OCI-LY7 (cell line): ENCODE data around the gene AGAP2. TPM values are rescaled to one million over a fixed set of nuclear protein-coding genes. Genes with fewer than 3 reads are reported as not detected.
"Not testable (repeated sequence)": the region's sequence is repeated elsewhere in the genome, so short reads cannot be mapped to it uniquely, and the experiment has no call there.

Source experiments
- BruUV-seq: library from RNA; stranded (reverse); fragments of 400-500 nt; replicated peaks from 2 replicates; lab custom pipeline; 2021; lab: Mats Ljungman, UMichigan
- CTCF ChIA-PET: fragments of 300-600 bp; sonication (Branson Sonifier 250); formaldehyde crosslinking; loops from one replicate; lab custom pipeline; 2022; ENCODE audit warnings: antibody characterized with exemption; ENCODE audit not compliant: unreplicated experiment; lab: Charles Lee
- POLR2A ChIA-PET: fragments of 300-600 bp; sonication (Branson Sonifier 250); formaldehyde crosslinking; loops from one replicate; lab custom pipeline; 2022; ENCODE audit warnings: antibody characterized with exemption; lab: Charles Lee
- DNase-seq: peaks from one replicate; pipeline ENCODE4 v3.0.0-alpha.2; 2015; ENCODE audit warnings: low spot score
- H2AFZ ChIP-seq: fragments of 200-600 bp; sonication (generic), shearing (Covaris generic); 2 replicates; pipeline ENCODE4 v1.6.1; 2014; ENCODE audit warnings: mild to moderate bottlenecking, antibody characterized with exemption, low read length, moderate library complexity
- H3K27ac ChIP-seq: fragments of 200-600 bp; sonication (generic); 2 replicates; pipeline ENCODE4 v1.5.1; 2014; ENCODE audit warnings: mixed run types, low read depth, mild to moderate bottlenecking, moderate library complexity, low read length, inconsistent platforms; ENCODE audit not compliant: poor library complexity, severe bottlenecking
- H3K36me3 ChIP-seq: fragments of 200-600 bp; sonication (generic); 2 replicates; pipeline ENCODE4 v1.6.1; 2014; ENCODE audit warnings: mild to moderate bottlenecking, antibody characterized with exemption, low read length, moderate library complexity, mixed read lengths; ENCODE audit not compliant: insufficient read depth
- H3K4me1 ChIP-seq: fragments of 200-600 bp; sonication (generic); 2 replicates; pipeline ENCODE4 v1.5.1; 2014; ENCODE audit warnings: mild to moderate bottlenecking, low read length; ENCODE audit not compliant: insufficient read depth, poor library complexity, severe bottlenecking
- H3K4me2 ChIP-seq: fragments of 200-600 bp; sonication (generic); 2 replicates; pipeline ENCODE4 v1.6.1; 2014; ENCODE audit warnings: mild to moderate bottlenecking, low read length
- H3K4me3 ChIP-seq: fragments of 200-600 bp; sonication (generic); 2 replicates; pipeline ENCODE4 v1.5.1; 2014; ENCODE audit warnings: mild to moderate bottlenecking, low read depth, low read length; ENCODE audit not compliant: poor library complexity, severe bottlenecking
- H3K79me2 ChIP-seq: fragments of 200-600 bp; sonication (generic); 2 replicates; pipeline ENCODE4 v1.6.1; 2016; ENCODE audit warnings: low read depth, mild to moderate bottlenecking, low read length, moderate library complexity, mixed read lengths; ENCODE audit not compliant: insufficient read depth
- H3K9me2 ChIP-seq: fragments of 200-600 bp; sonication (generic); 2 replicates; pipeline ENCODE4 v1.6.1; 2016; ENCODE audit warnings: mild to moderate bottlenecking, low read length, mixed read lengths; ENCODE audit not compliant: insufficient read depth
- H3K9me3 ChIP-seq: fragments of 200-600 bp; sonication (generic); 2 replicates; pipeline ENCODE4 v1.6.1; 2014; ENCODE audit warnings: mild to moderate bottlenecking, mixed run types, low read length, mixed read lengths
- H4K20me1 ChIP-seq: fragments of 200-600 bp; sonication (generic); 2 replicates; pipeline ENCODE4 v1.6.1; 2014; ENCODE audit warnings: mild to moderate bottlenecking, antibody characterized with exemption, low read length, moderate library complexity, mixed read lengths; ENCODE audit not compliant: insufficient read depth
- CTCF ChIP-seq: fragments of 200-600 bp; sonication (generic); conservative IDR thresholded peaks from 2 replicates; pipeline ENCODE4 v1.5.1; 2014; ENCODE audit warnings: mild to moderate bottlenecking, antibody characterized with exemption, low read length, moderate library complexity, mixed read lengths
- EZH2phosphoT487 ChIP-seq: fragments of 200-600 bp; sonication (generic); IDR thresholded peaks from 2 replicates; pipeline ENCODE4 v1.6.1; 2018; ENCODE audit warnings: low read depth, borderline replicate concordance, mild to moderate bottlenecking, mixed run types, antibody characterized with exemption, low read length, moderate library complexity, mixed read lengths
- intact Hi-C: fragments of 100-400 bp; cut with micrococcal nuclease; formaldehyde crosslinking; loops from one replicate; pipeline ENCODE4 v1.10.0; 2022; ENCODE audit not compliant: unreplicated experiment
- total RNA-seq, 2 experiments: library from RNA; depleted of rRNA in 1 of 2; stranded (reverse); fragments of >200 nt in 1 of 2; shearing (Covaris generic) in 1 of 2; gene quantifications; 2 replicates each; pipeline ENCODE4 v1.2.3, GENCODE V29; 2014 to 2022

AGAP2 gene
- total RNA-seq, 2 experiments from 2014 or later: 14.8 to 26.5 TPM

GRCh38 chr12:57723630-57723962 lies 14.9 kb downstream of the AGAP2 start:
- ChIA-PET CTCF (no interaction called here), POLR2A (no interaction called here)
- Histone ChIP-seq H2AFZ (no peak overlapping the region), H3K9me3 (no peaks in the 10 kb centered on the region), H4K20me1 (no peaks in the 10 kb centered on the region), H3K36me3 (peaks cover 50% of the 10 kb centered on the region), H3K79me2 (no peaks in the 10 kb centered on the region), H3K9me2 (no peaks in the 10 kb centered on the region), H3K4me1 (peaks cover 8% of the 10 kb centered on the region), H3K4me2 (no peak overlapping the region), H3K4me3 (no peak overlapping the region), H3K27ac (no peak overlapping the region)
- no TSS peak for BruUV-seq
- intact Hi-C loops: no loop called here
- no peak for TF ChIP-seq CTCF
- TF ChIP-seq EZH2phosphoT487: no peak
- no peak for DNase-seq

GRCh38 chr12:57722716-57723629 lies 15.6 kb downstream of the AGAP2 start:
- CTCF ChIA-PET: interaction anchor here (0.6 kb wide), 1 partner anchor 1767 kb away, joined by 3 read pairs; no protein-coding TSS in a partner anchor

GRCh38 chr12:57721846-57722608 lies 16.5 kb downstream of the AGAP2 start:
- H3K4me3 ChIP-seq, H3K9me3 ChIP-seq, H4K20me1 ChIP-seq, BruUV-seq, DNase-seq, H3K9me2 ChIP-seq, H3K79me2 ChIP-seq, H3K4me1 ChIP-seq, H3K4me2 ChIP-seq, H2AFZ ChIP-seq, CTCF ChIA-PET, intact Hi-C loops, H3K27ac ChIP-seq: not testable (repeated sequence)
- POLR2A ChIA-PET: interaction anchor here (1.2 kb wide), 1 partner anchor 28 kb away, joined by 4 read pairs; the partner anchor contains the start of gene OS9
- peaks cover 54% of the 10 kb centered on the region for H3K36me3 ChIP-seq

More at GRCh38 chr12:57722716-57723629, 15.6 kb downstream of the AGAP2 start:
- no peaks in the 10 kb centered on the region for H3K9me2 ChIP-seq
- POLR2A ChIA-PET: interaction anchor here (1.2 kb wide), 1 partner anchor 29 kb away, joined by 4 read pairs; the partner anchor contains the start of gene OS9
- no peaks in the 10 kb centered on the region for H3K79me2 ChIP-seq
- no TSS peak for BruUV-seq
- no peak for DNase-seq
- no peak overlapping the region for H3K27ac ChIP-seq
- H2AFZ ChIP-seq: no peak overlapping the region
- no peaks in the 10 kb centered on the region for H3K9me3 ChIP-seq
- intact Hi-C loops: no loop called here
- H3K36me3 ChIP-seq: peaks cover 56% of the 10 kb centered on the region
- H3K4me3 ChIP-seq: no peak overlapping the region
- H4K20me1 ChIP-seq: no peaks in the 10 kb centered on the region
- H3K4me2 ChIP-seq: no peak overlapping the region
- H3K4me1 ChIP-seq: peaks cover 8% of the 10 kb centered on the region
- no peak for TF ChIP-seq CTCF
- TF ChIP-seq EZH2phosphoT487: no peak
